Measurements from ENCODE around the gene SLC22A24. TPM values are rescaled to one million over a fixed set of nuclear protein-coding genes. Genes with fewer than 3 reads are reported as not detected.
A peak's percentile ranks its signal among the peaks of the same experiment; 100 is the strongest.

The SLC22A24 gene
- total and polyA plus RNA-seq, 2 of the 13 experiments (the other 11 are each of a cell fraction or from before 2014, with no cell fraction given) = not detected

- Histone ChIP-seq H3K4me1 (ENCODE audit: insufficient read depth, low read length) (peaks cover 7% of the 10 kb centered on the region), H3K27ac (ENCODE audit: extremely low read length, insufficient read depth, low read length) (no peak overlapping the region), H3K4me2 (ENCODE audit: low read depth, low read length) (no peak overlapping the region), H4K20me1 (ENCODE audit: insufficient read depth, low read length) (no peaks in the 10 kb centered on the region), H3K36me3 (replicated peaks in 1 of 2; ENCODE audit: control insufficient read depth in 1 of 2, insufficient read depth in 2 of 2, low read length in 2 of 2) (no peaks in the 10 kb centered on the region), H3K27me3 (ENCODE audit: control insufficient read depth in 1 of 2, insufficient read depth in 2 of 2, low read length in 2 of 2) (no peaks in the 10 kb centered on the region), H3K79me2 (ENCODE audit: insufficient read depth, low read length) (no peaks in the 10 kb centered on the region), H3K4me3 (replicated peaks in 1 of 3; ENCODE audit: insufficient read depth in 1 of 3, low read depth in 2 of 3, low read length in 3 of 3) (no peak overlapping the region), H3K9me3 (ENCODE audit: low read length) (no peaks in the 10 kb centered on the region), H3K9ac (ENCODE audit: insufficient read depth, low read depth, low read length) (no peak overlapping the region), H2AFZ (ENCODE audit: low read length) (no peak overlapping the region)
- POLR2A ChIA-PET = no interaction called here
- in situ Hi-C loops (cut with HindIII; ENCODE audit: extremely low pct_ligation_motif_present, low pct_unique_long_range_greater_than_20kb) (no loop called here), intact Hi-C loops (cut with micrococcal nuclease; ENCODE audit: unreplicated experiment) (no loop called here)
- 90% methylated on average over 1 of the region's 1 CpG for WGBS (ENCODE audit: low lambda C conversion rate)
- ATAC-seq (no peak), FAIRE-seq (no peak), DNase-seq (ENCODE audit: low spot score) (no peak)
- TF ChIP-seq ZNF251 (CRISPR knock-in tag; IDR thresholded peaks at IDR 0.05) (no peak), RXRB (CRISPR knock-in tag; IDR thresholded peaks at IDR 0.05; ENCODE audit: borderline replicate concordance) (no peak), TBL1XR1 (IDR thresholded peaks at IDR 0.05; ENCODE audit: borderline replicate concordance, low read length, partially characterized antibody) (no peak), TSC22D2 (CRISPR knock-in tag; IDR thresholded peaks at IDR 0.05; ENCODE audit: borderline replicate concordance) (no peak), ZNF598 (CRISPR knock-in tag; IDR thresholded peaks at IDR 0.05; ENCODE audit: borderline replicate concordance) (no peak), ZFP90 (CRISPR knock-in tag; IDR thresholded peaks at IDR 0.05; ENCODE audit: borderline replicate concordance) (no peak), ZFP41 (CRISPR knock-in tag; IDR thresholded peaks at IDR 0.05; ENCODE audit: borderline replicate concordance) (no peak), NFRKB (IDR thresholded peaks at IDR 0.05) (no peak)
- BruUV-seq (replicated peaks) = no TSS peak
- CTCF ChIA-PET (ENCODE audit: low intra/inter-chr PET ratio, low total read pairs) = no interaction called here
Observed at GRCh38 chr11:63180536-63180935, 36.5 kb upstream of the SLC22A24 start.

GRCh38 chr11:63179432-63180041, 35.5 kb upstream of the SLC22A24 start:
- no peak for FAIRE-seq
- intact Hi-C loops (cut with micrococcal nuclease; ENCODE audit: unreplicated experiment) (no loop called here), in situ Hi-C loops (cut with HindIII; ENCODE audit: extremely low pct_ligation_motif_present, low pct_unique_long_range_greater_than_20kb) (no loop called here)
- H2AFZ ChIP-seq (ENCODE audit: low read length) = no peak overlapping the region
- no peak overlapping the region for H3K9ac ChIP-seq (ENCODE audit: insufficient read depth, low read depth, low read length)
- no peak overlapping the region for H3K4me2 ChIP-seq (ENCODE audit: low read depth, low read length)
- H3K27ac ChIP-seq (ENCODE audit: extremely low read length, insufficient read depth, low read length) = no peak overlapping the region
- peak; percentile 35; the same call in 2 of the 3 replicates for ATAC-seq
- TF ChIP-seq ZFX (CRISPR knock-in tag; IDR thresholded peaks at IDR 0.05; ENCODE audit: low read depth) = no peak
- no peak for TF ChIP-seq ATF1 (CRISPR knock-in tag; IDR thresholded peaks at IDR 0.05)
- TF ChIP-seq ONECUT2 (CRISPR knock-in tag; IDR thresholded peaks at IDR 0.05) = no peak
- TF ChIP-seq ZKSCAN1 (IDR thresholded peaks at IDR 0.05; ENCODE audit: low read length) = 0 out of 2 replicates have a peak, but pooled peaks have one; percentile 26
- TF ChIP-seq POLR2AphosphoS2 (IDR thresholded peaks at IDR 0.05; ENCODE audit: low read depth, low read length) = no peak
- no peak for TF ChIP-seq ZNF460 (CRISPR knock-in tag; IDR thresholded peaks at IDR 0.05; ENCODE audit: borderline replicate concordance)
- TF ChIP-seq CCDC6 (CRISPR knock-in tag; IDR thresholded peaks at IDR 0.05) = no peak
- TF ChIP-seq ZNF20 (CRISPR knock-in tag; IDR thresholded peaks at IDR 0.05) = no peak
- no peak for TF ChIP-seq ZNF674 (CRISPR knock-in tag; IDR thresholded peaks at IDR 0.05; ENCODE audit: low read depth)
- H3K27me3 ChIP-seq (ENCODE audit: control insufficient read depth in 1 of 2, insufficient read depth in 2 of 2, low read length in 2 of 2) = no peaks in the 10 kb centered on the region
- H4K20me1 ChIP-seq (ENCODE audit: insufficient read depth, low read length) = no peaks in the 10 kb centered on the region
- H3K9me3 ChIP-seq (ENCODE audit: low read length) = no peaks in the 10 kb centered on the region
- H3K4me3 ChIP-seq (replicated peaks in 1 of 3; ENCODE audit: insufficient read depth in 1 of 3, low read depth in 2 of 3, low read length in 3 of 3) = no peak overlapping the region
- H3K4me1 ChIP-seq (ENCODE audit: insufficient read depth, low read length) = peaks cover 7% of the 10 kb centered on the region
- POLR2A ChIA-PET = no interaction called here
- no TSS peak for BruUV-seq (replicated peaks)
- no peaks in the 10 kb centered on the region for H3K36me3 ChIP-seq (replicated peaks in 1 of 2; ENCODE audit: control insufficient read depth in 1 of 2, insufficient read depth in 2 of 2, low read length in 2 of 2)
- CTCF ChIA-PET (ENCODE audit: low intra/inter-chr PET ratio, low total read pairs) = no interaction called here
- 43% methylated on average over 1 of the region's 1 CpG for WGBS (ENCODE audit: low lambda C conversion rate)
- no peak for DNase-seq (ENCODE audit: low spot score)
- no peaks in the 10 kb centered on the region for H3K79me2 ChIP-seq (ENCODE audit: insufficient read depth, low read length)
